NCI-H446 treated with DMSO at 0.1 percent for 48 hours (cell line): ENCODE measurements around the gene RFWD3.

Experiments used
- DNase-seq: peaks from one replicate; lab custom pipeline; 2025; lab: John Stamatoyannopoulos, UW

The RFWD3 gene

DNA sequence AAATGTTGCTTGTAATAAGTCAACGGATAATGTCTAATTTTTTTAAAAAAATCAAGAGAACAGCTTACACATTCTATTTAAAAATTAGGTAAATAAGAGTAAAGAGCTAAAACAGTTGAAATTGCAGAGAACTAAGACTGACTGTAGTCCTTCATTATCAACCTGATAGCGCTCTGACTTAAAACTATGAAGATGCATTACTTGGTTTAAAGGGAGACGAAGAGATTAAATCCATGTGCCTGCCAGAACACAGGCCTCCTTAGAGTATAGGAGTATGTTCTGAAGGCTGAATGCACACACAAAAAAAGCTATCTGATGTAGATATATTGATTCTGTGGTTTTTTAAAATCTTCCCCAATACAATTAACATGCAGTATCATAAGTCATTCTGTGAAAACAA, 88.2 kb downstream of the RFWD3 start:
- no peak for DNase-seq

- no peak for DNase-seq
Observed at GRCh38 chr16:74577882-74578366, 88.8 kb downstream of the RFWD3 start.

DNA sequence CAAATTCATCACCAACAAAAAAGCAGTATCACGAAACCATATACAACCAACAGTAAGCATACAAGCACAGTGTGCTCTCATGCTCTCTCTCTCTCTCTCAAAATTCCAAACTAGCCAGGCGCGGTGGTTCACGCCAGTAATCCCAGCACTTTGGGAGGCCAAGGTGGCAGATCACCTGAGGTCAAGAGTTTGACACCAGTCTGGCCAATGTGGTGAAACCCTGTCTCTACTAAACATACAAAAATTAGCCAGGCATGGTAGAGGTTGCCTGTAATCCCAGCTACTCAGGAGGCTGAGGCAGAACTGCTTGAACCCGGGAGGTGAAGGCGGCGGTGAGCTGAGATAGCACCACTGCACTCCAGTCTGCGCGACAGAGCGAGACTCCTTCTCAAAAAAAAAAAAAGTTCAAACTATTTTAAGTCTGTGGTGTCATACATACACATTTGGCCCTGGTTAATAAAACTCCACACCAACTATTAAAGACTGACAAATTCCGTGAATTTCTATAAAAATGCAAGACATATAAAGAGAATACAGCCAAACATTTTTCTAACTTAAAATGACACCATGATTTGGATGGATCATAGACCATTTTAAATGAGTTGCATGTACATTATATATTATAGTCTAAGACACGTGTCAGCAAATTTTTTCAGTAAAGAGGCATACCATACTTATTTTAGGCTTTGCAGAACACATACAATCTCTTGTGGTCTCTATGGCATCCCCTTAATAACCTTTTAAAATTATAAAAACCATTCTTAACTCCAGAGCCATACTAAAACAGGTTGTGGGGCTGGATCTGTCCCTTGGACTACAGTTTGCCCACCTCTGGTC, 90.7 kb downstream of the RFWD3 start:
- no peak for DNase-seq

DNA sequence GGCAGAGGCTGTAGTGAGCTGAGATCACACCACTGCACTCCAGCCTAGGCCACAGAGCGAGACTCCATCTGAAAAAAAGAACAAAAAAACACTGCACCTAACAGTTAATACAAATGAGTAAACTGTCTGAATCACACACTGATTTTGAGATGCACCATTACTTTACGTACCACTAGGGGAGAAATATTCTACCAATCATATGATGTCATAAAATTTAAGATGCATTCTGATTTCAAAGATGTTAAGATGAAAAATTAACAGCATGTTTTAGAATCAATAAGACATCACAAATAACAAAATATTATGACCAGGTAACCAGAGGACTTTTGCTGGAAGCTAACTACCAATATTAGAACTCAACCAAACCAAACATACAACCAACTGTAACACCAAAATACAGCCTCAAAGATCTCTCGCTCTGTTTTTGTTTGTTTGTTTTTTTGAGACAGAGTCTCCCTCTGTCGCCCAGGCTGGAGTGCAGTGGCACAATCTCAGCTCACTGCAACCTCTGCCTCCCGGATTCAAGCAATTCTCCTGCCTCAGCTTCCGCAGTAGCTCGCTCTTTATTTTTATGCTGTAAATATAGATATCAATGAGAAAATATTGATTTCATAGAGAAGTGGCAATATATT, 91.4 kb downstream of the RFWD3 start:
- DNase-seq, result no peak

- DNase-seq, result no peak
Observed at GRCh38 chr16:74574146-74574545, 92.5 kb downstream of the RFWD3 start.

- DNase-seq, result no peak
Observed at GRCh38 chr16:74573622-74574021, 93.1 kb downstream of the RFWD3 start.
